ENCODE results near the gene ACIN1.

DNA sequence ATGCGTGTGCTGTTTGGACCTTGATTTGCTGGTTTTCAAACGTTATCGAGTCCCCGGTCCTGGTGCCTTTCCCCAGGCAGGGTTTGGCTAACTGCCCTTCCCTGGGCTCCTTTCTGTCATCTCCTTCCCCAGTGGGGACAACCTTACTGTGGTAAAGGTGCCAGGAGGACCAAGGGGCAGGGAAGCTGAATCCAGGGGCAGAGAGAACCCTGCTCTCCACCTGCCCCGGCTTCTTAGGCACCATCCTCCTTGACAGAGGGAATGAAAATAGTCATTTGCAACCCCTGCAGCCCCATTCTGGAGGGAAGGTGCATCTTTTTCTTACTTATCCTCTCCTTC is 19.2 kb upstream of the ACIN1 start:
- no peak for TF ChIP-seq SPI1 (IDR thresholded peaks at IDR 0.05; ENCODE audit: borderline replicate concordance, low read depth)
- TF ChIP-seq CTCF (IDR thresholded peaks at IDR 0.05; ENCODE audit: insufficient read depth, low read length): no peak
- no peak for TF ChIP-seq POLR2AphosphoS5 (IDR thresholded peaks at IDR 0.05; ENCODE audit: low read depth)
- no peak for TF ChIP-seq GABPA (IDR thresholded peaks at IDR 0.05; ENCODE audit: low read depth)
